Measurements from ENCODE around the gene TCF7L2.

Gene TCF7L2

DNA sequence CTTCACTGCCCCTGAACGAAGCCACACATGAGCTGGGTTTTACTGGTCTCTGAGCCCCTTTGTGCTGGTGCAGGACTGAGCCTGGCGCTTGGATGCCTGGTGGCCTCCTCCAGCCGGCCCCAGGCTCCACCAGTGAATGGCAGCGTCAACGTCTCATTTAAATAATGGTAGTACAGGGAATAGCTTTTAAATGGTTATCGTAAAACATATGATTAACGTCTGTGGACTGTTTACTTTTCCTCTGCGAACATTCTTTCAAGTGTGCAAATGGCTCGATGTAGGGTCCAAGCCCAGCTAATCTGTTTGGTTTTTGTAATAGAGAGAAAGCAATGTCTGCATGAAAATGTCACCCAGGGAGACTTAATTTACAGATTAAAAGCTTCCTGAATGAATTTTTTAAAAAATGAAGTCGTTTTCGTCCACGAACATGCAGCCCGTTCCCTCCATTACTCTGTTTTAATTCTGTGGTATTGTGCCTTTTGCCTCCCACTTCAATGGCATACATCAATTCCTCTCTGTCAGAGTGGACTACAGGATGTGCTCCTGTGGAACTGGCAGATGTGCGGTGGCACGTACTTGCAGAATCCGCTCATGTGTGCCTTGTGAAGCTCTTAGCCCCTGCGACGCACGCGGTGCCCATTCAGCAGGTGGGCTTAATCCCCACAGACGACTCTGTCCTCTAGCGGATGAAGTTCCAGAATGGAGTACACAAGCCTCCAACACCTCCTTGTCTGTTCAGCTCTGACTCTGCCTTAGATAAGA is 192.7 kb downstream of the TCF7L2 start:
- TF ChIP-seq CTCF (IDR thresholded peaks at IDR 0.05; ENCODE audit: insufficient read depth, low read length) (no peak), POLR2AphosphoS5 (IDR thresholded peaks at IDR 0.05; ENCODE audit: low read depth) (no peak), GABPA (IDR thresholded peaks at IDR 0.05; ENCODE audit: low read depth) (no peak), SPI1 (IDR thresholded peaks at IDR 0.05; ENCODE audit: borderline replicate concordance, low read depth) (no peak)
- TF ChIP-seq, protein P1, sequence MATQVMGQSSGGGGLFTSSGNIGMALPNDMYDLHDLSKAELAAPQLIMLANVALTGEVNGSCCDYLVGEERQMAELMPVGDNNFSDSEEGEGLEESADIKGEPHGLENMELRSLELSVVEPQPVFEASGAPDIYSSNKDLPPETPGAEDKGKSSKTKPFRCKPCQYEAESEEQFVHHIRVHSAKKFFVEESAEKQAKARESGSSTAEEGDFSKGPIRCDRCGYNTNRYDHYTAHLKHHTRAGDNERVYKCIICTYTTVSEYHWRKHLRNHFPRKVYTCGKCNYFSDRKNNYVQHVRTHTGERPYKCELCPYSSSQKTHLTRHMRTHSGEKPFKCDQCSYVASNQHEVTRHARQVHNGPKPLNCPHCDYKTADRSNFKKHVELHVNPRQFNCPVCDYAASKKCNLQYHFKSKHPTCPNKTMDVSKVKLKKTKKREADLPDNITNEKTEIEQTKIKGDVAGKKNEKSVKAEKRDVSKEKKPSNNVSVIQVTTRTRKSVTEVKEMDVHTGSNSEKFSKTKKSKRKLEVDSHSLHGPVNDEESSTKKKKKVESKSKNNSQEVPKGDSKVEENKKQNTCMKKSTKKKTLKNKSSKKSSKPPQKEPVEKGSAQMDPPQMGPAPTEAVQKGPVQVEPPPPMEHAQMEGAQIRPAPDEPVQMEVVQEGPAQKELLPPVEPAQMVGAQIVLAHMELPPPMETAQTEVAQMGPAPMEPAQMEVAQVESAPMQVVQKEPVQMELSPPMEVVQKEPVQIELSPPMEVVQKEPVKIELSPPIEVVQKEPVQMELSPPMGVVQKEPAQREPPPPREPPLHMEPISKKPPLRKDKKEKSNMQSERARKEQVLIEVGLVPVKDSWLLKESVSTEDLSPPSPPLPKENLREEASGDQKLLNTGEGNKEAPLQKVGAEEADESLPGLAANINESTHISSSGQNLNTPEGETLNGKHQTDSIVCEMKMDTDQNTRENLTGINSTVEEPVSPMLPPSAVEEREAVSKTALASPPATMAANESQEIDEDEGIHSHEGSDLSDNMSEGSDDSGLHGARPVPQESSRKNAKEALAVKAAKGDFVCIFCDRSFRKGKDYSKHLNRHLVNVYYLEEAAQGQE (IDR thresholded peaks at IDR 0.05; ENCODE audit: insufficient replicate concordance, low read depth): no peak
- Histone ChIP-seq H3K27ac (replicated peaks) (no peak overlapping the region), H3K4me3 (replicated peaks; ENCODE audit: insufficient read depth, low read length) (no peak overlapping the region), H3K27me3 (ENCODE audit: insufficient read depth, poor library complexity, severe bottlenecking) (no peaks in the 10 kb centered on the region)
- DNase-seq (ENCODE audit: low read depth in 1 of 2, low spot score in 1 of 2): no peak

GRCh38 chr10:113144576-113144975 is 194.5 kb downstream of the TCF7L2 start:
- no peak for DNase-seq (ENCODE audit: low read depth in 1 of 2, low spot score in 1 of 2)
- Histone ChIP-seq H3K27ac (replicated peaks) (no peak overlapping the region), H3K27me3 (ENCODE audit: insufficient read depth, poor library complexity, severe bottlenecking) (no peaks in the 10 kb centered on the region), H3K4me3 (replicated peaks; ENCODE audit: insufficient read depth, low read length) (no peak overlapping the region)
- TF ChIP-seq CTCF (IDR thresholded peaks at IDR 0.05; ENCODE audit: insufficient read depth, low read length) (no peak), GABPA (IDR thresholded peaks at IDR 0.05; ENCODE audit: low read depth) (no peak), POLR2AphosphoS5 (IDR thresholded peaks at IDR 0.05; ENCODE audit: low read depth) (no peak), SPI1 (IDR thresholded peaks at IDR 0.05; ENCODE audit: borderline replicate concordance, low read depth) (no peak)
- TF ChIP-seq, protein P1 (IDR thresholded peaks at IDR 0.05; ENCODE audit: insufficient replicate concordance, low read depth): no peak

- Histone ChIP-seq H3K4me3 (replicated peaks; ENCODE audit: insufficient read depth, low read length) (no peak overlapping the region), H3K27me3 (ENCODE audit: insufficient read depth, poor library complexity, severe bottlenecking) (no peaks in the 10 kb centered on the region), H3K27ac (replicated peaks) (no peak overlapping the region)
- DNase-seq (ENCODE audit: low read depth in 1 of 2, low spot score in 1 of 2): no peak
- TF ChIP-seq CTCF (IDR thresholded peaks at IDR 0.05; ENCODE audit: insufficient read depth, low read length) (no peak), SPI1 (IDR thresholded peaks at IDR 0.05; ENCODE audit: borderline replicate concordance, low read depth) (no peak), GABPA (IDR thresholded peaks at IDR 0.05; ENCODE audit: low read depth) (no peak), POLR2AphosphoS5 (IDR thresholded peaks at IDR 0.05; ENCODE audit: low read depth) (no peak)
- TF ChIP-seq, protein P1 (IDR thresholded peaks at IDR 0.05; ENCODE audit: insufficient replicate concordance, low read depth): no peak
Observed at GRCh38 chr10:113148071-113148825, 198.2 kb downstream of the TCF7L2 start.
